Activated T-helper 1 cell treated with anti-CD3 and anti-CD28 coated beads, Interleukin-12 subunit alpha, Interleukin-12 subunit beta, Interleukin-2, Interleukin-4 antibody, amounts not matched to agents 30 ng/mL and 10 ng/mL and 1 ng/mL, durations not matched to agents 14 hours and 24 hours and 36 hours (primary cell): Measurements from ENCODE around the gene HSPB1. TPM values are rescaled to one million over a fixed set of nuclear protein-coding genes. Genes with fewer than 3 reads are reported as not detected.
"Not testable (repeated sequence)": the region's sequence is repeated elsewhere in the genome, so short reads cannot be mapped to it uniquely, and the experiment has no call there.

Experiments
- DNase-seq: peaks from one replicate; pipeline ENCODE4 v3.0.0; 2021; ENCODE audit warnings: low spot score
- H3K27ac Mint-ChIP-seq: one replicate; pipeline ENCODE4 v1.8.0; 2021; ENCODE audit warnings: mild to moderate bottlenecking, mixed read lengths
- H3K27me3 Mint-ChIP-seq: one replicate; pipeline ENCODE4 v1.8.0; 2022; ENCODE audit warnings: mild to moderate bottlenecking, moderate library complexity, mixed read lengths; ENCODE audit not compliant: insufficient read depth
- H3K36me3 Mint-ChIP-seq: one replicate; pipeline ENCODE4 v1.8.0; 2021; ENCODE audit warnings: low read depth, mixed read lengths
- H3K4me1 Mint-ChIP-seq: one replicate; pipeline ENCODE4 v1.8.0; 2021; ENCODE audit warnings: low read depth, mixed read lengths
- H3K4me3 Mint-ChIP-seq: one replicate; pipeline ENCODE4 v1.8.0; 2021; ENCODE audit warnings: mild to moderate bottlenecking, moderate library complexity, mixed read lengths
- H3K9me3 Mint-ChIP-seq: one replicate; pipeline ENCODE4 v1.8.0; 2021; ENCODE audit warnings: mixed read lengths
- intact Hi-C: fragments of 100-400 bp; cut with micrococcal nuclease; formaldehyde crosslinking; loops from one replicate; pipeline ENCODE4 v1.15.1; 2024
- total RNA-seq: library from RNA; stranded (reverse); gene quantifications from 2 replicates; pipeline ENCODE4 v1.2.3, GENCODE V29; 2022

HSPB1 gene
- total RNA-seq, 1 donor from 2014 or later: 78.4 TPM

DNA sequence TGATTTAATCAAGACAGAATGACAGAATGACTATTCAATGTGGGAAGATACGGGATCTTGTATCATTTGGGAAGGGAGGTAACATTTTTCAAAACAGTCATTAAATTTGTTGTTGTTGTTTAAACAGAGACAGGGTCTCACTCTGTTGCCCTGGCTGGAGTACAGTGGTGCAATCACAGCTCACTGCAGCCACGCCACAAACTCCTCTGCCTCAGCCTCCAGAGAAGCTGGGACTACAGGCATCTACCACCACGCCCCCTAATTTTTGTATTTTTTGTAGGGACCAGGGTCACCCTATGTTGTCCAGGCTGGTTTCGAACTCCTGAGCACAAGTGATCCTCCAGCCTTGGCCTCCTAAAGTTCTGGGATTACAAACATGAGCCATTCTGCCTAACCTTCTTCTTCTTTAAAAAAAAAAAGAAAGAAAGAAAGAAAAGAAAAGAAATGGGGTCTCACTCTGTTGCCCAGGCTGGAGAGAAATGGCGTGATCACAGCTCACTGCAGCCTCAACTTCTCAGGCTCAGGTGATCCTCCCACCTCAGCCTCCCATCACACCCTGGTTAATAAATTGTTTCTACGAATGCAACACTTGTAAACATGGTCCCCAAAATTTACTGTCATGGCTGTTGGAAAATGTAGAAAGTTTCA, 32.0 kb downstream of the HSPB1 start:
- peaks cover 34% of the 10 kb centered on the region for H3K4me1 Mint-ChIP-seq
- H3K27me3 Mint-ChIP-seq: no peaks in the 10 kb centered on the region
- intact Hi-C loops: no loop called here
- no peak overlapping the region for H3K27ac Mint-ChIP-seq
- peaks cover 21% of the 10 kb centered on the region for H3K36me3 Mint-ChIP-seq
- H3K9me3 Mint-ChIP-seq: no peaks in the 10 kb centered on the region
- DNase-seq: no peak
- no peak overlapping the region for H3K4me3 Mint-ChIP-seq

DNA sequence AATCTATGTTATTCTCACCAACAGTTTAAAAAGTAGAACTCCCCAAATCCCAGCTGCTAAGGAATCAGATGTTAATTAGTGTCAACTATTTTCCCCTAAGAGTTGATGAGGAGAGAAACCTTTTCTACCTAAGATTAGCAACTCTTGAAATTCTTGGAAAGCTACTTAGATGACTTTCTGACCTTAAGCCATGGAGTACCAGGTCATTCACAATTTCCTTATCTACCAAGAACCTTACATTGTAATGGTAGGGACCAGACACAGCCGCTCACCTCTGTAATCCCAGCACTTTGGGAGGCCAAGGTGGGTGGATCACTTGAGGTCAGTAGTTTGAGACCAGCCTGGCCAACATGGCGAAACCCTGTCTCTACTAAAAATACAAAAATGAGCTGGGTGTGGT, 32.9 kb downstream of the HSPB1 start:
- intact Hi-C loops, H3K27ac Mint-ChIP-seq, H3K4me3 Mint-ChIP-seq, DNase-seq, H3K27me3 Mint-ChIP-seq, H3K9me3 Mint-ChIP-seq: not testable (repeated sequence)
- Mint-ChIP-seq H3K4me1 (peaks cover 32% of the 10 kb centered on the region), H3K36me3 (peaks cover 21% of the 10 kb centered on the region)

DNA sequence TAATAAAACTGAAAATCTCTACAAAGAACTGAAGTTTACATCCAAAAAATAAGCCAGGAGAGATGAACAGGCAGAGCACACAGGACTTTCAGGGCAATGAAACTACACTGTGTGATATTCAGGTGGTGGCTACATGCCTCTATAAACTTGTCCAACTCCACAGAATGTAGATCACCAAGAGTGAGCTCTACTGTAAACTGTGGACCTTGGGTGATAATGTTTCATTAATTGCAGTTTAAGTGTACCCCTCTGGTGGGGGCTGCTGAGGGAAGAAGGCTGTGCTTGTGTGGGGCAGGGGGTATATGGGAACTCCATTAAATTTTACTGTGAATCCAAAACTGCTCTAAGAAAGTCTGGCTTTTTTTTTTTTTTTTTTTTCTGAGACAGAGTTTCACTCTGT, 33.6 kb downstream of the HSPB1 start:
- peaks cover 36% of the 10 kb centered on the region for H3K4me1 Mint-ChIP-seq
- no peak for DNase-seq
- H3K27ac Mint-ChIP-seq: no peak overlapping the region
- peaks cover 24% of the 10 kb centered on the region for H3K36me3 Mint-ChIP-seq
- intact Hi-C loops: no loop called here
- no peaks in the 10 kb centered on the region for H3K9me3 Mint-ChIP-seq
- H3K4me3 Mint-ChIP-seq: no peak overlapping the region
- no peaks in the 10 kb centered on the region for H3K27me3 Mint-ChIP-seq

DNA sequence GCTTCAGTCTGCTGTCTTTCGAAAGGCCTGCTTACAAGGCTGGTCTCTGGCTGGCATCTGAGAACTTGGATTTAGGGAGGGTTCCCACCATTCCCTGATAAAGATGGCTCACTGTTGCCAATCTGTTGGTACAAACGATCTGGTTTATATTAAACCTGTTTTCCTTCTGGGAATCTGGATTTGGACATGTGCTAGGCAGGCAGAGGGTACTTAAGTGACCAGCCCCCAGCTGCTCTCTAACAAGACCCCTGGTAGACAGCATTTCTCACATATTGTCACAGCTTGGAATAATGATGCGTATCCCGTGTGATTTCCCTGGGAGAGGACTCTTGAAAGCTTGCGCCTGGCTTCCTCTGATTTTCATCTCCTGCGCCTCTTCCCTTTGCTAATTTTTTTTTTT, 34.7 kb downstream of the HSPB1 start:
- H3K4me1 Mint-ChIP-seq: peaks cover 46% of the 10 kb centered on the region
- peaks cover 24% of the 10 kb centered on the region for H3K36me3 Mint-ChIP-seq
- no peaks in the 10 kb centered on the region for H3K9me3 Mint-ChIP-seq
- no peak overlapping the region for H3K27ac Mint-ChIP-seq
- intact Hi-C loops: no loop called here
- H3K4me3 Mint-ChIP-seq: no peak overlapping the region
- no peak for DNase-seq
- H3K27me3 Mint-ChIP-seq: no peaks in the 10 kb centered on the region

DNA sequence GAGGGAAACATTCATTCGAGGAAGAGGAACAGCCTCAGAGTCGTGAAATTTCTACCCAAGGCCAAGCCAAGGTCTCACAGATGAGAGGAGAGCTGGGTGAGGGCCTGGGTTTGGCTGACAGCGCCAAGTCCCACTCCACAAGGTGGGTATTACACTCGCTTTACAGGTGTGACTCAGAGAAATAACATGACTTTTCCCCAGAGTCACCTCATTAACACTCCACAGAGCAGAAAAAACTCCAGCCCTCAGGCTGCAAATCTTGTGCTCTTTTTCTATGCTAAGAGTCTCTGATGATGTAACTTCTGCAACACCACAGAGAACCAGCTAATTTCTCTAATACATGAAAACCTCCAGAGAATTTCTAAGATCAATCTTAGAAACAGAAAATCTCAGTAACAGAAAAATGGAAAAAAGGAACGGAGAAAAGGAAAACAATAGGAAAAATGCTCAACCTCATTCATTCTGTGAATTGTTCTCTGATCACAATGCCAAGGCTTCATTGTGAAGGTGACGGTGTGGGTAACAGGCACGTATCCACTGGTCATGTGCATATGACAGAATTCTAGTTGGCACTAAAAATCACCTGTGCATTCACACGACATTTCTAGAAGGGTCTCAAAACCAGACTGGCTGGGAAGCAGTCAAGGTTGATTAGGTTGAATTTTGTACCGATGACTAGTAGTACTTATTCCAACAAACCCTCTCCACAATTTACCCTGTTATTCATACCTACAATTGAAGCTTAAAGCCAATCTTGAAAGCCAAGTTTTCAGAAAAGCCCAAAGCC, 36.0 kb downstream of the HSPB1 start:
- intact Hi-C loops: no loop called here
- H3K4me1 Mint-ChIP-seq: peaks cover 52% of the 10 kb centered on the region
- no peaks in the 10 kb centered on the region for H3K27me3 Mint-ChIP-seq
- no peak for DNase-seq
- no peak overlapping the region for H3K4me3 Mint-ChIP-seq
- H3K36me3 Mint-ChIP-seq: peaks cover 33% of the 10 kb centered on the region
- H3K27ac Mint-ChIP-seq: no peak overlapping the region
- H3K9me3 Mint-ChIP-seq: no peaks in the 10 kb centered on the region

DNA sequence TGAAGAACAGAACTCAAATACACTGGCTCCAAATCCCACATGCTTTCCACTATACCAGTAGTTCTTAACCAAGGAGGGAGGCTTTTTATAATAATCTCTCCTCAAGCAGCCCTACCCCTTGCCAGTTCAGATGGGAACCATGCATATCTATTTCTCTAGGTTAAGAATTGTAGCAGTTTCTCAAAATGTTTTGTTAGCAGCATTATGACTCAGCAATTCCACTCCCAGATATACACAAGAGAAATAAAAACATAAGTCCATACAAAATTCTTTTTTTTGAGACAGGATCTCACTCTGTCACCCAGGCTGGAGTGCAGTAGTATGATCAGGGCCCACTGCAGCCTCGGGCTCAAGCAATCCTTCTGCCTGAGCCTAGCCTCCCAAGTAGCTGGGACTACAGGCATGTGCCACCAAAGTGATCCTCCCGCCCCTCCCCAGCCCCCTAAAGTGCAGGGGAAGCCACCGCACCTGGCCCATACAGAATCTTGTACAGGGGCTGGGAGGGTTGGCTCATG, 38.2 kb downstream of the HSPB1 start:
- H3K27ac Mint-ChIP-seq: peak overlapping the region; percentile 30
- peaks cover 47% of the 10 kb centered on the region for H3K36me3 Mint-ChIP-seq
- intact Hi-C loops: no loop called here
- peaks cover 58% of the 10 kb centered on the region for H3K4me1 Mint-ChIP-seq
- no peaks in the 10 kb centered on the region for H3K27me3 Mint-ChIP-seq
- H3K4me3 Mint-ChIP-seq: no peak overlapping the region
- H3K9me3 Mint-ChIP-seq: no peaks in the 10 kb centered on the region
- DNase-seq: no peak

- Mint-ChIP-seq H3K27me3 (no peaks in the 10 kb centered on the region), H3K4me1 (peaks cover 69% of the 10 kb centered on the region), H3K9me3 (no peaks in the 10 kb centered on the region), H3K27ac (peak overlapping the region; percentile 41), H3K36me3 (peaks cover 60% of the 10 kb centered on the region), H3K4me3 (no peak overlapping the region)
- no peak for DNase-seq
- intact Hi-C loops: loop anchor here (2.0 kb wide), 1 partner anchor 15 kb away; no protein-coding TSS in a partner anchor
Measured at GRCh38 chr7:76342222-76342621, 39.7 kb downstream of the HSPB1 start.

GRCh38 chr7:76343294-76343930, 40.9 kb downstream of the HSPB1 start:
- Mint-ChIP-seq H3K27me3 (no peaks in the 10 kb centered on the region), H3K36me3 (peaks cover 61% of the 10 kb centered on the region), H3K9me3 (no peaks in the 10 kb centered on the region), H3K4me1 (peaks cover 71% of the 10 kb centered on the region), H3K27ac (peak overlapping the region; percentile 1), H3K4me3 (no peak overlapping the region)
- DNase-seq: no peak
- intact Hi-C loops: loop anchor here (2.0 kb wide), 1 partner anchor 13 kb away; no protein-coding TSS in a partner anchor

DNA sequence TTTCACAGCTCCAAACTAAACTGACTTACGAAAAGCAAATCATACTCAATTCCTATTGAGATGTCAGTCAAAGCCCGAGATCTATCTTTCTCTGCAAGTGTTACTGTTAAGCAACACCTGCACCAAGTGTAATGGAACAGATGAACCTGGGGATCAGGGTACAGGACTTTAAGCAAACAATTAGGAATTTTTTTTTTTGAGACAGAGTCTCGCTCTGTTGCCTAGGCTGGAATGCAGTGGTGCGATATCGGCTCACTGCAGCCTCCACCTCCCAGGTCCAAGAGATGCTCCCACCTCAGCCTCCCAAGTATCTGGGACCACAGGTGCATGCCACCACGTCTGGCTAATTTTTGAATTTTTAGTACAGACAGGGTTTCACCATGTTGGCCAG, 41.5 kb downstream of the HSPB1 start:
- Mint-ChIP-seq H3K4me1 (peaks cover 65% of the 10 kb centered on the region), H3K27me3 (no peaks in the 10 kb centered on the region), H3K36me3 (peaks cover 60% of the 10 kb centered on the region), H3K9me3 (no peaks in the 10 kb centered on the region), H3K27ac (peak overlapping the region; percentile 1), H3K4me3 (no peak overlapping the region)
- no peak for DNase-seq
- intact Hi-C loops: loop anchor here (2.0 kb wide), 1 partner anchor 13 kb away; no protein-coding TSS in a partner anchor

- Mint-ChIP-seq H3K27me3 (no peaks in the 10 kb centered on the region), H3K9me3 (no peaks in the 10 kb centered on the region), H3K36me3 (peaks cover 57% of the 10 kb centered on the region), H3K4me1 (peaks cover 62% of the 10 kb centered on the region), H3K4me3 (peak overlapping the region; percentile 4), H3K27ac (no peak overlapping the region)
- intact Hi-C loops: loop anchor here (2.0 kb wide), 1 partner anchor 27 kb away; no protein-coding TSS in a partner anchor
- DNase-seq: no peak
Measured at GRCh38 chr7:76346097-76346496, 43.6 kb downstream of the HSPB1 start.

DNA sequence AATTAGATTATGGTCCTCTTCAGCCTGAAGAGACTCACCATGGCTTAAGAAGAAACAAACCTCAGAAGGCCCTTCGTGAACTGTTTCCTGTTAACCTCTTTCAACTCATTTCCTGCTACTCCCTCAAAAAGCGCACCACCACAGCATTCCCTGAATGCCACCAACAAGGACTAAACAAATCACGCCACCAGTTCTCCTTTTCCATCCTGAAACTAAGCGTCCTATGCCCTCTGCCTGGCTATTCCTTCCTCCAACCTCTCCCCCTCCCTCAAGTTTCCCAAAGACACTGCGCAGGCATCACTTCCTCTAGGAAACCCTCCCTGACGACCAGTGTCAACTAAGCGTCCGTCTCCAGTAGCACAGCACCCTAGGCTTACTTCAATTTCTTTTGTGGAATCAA, 44.3 kb downstream of the HSPB1 start:
- no peaks in the 10 kb centered on the region for H3K27me3 Mint-ChIP-seq
- no peak for DNase-seq
- H3K4me3 Mint-ChIP-seq: peak overlapping the region; percentile 3
- intact Hi-C loops: loop anchor here (2.0 kb wide), 1 partner anchor 28 kb away; no protein-coding TSS in a partner anchor
- H3K4me1 Mint-ChIP-seq: peaks cover 61% of the 10 kb centered on the region
- H3K36me3 Mint-ChIP-seq: peaks cover 61% of the 10 kb centered on the region
- no peaks in the 10 kb centered on the region for H3K9me3 Mint-ChIP-seq
- H3K27ac Mint-ChIP-seq: peak overlapping the region; percentile 61

GRCh38 chr7:76347710-76348109, 45.2 kb downstream of the HSPB1 start:
- Mint-ChIP-seq H3K4me1 (peaks cover 61% of the 10 kb centered on the region), H3K4me3 (peak overlapping the region; percentile 31), H3K36me3 (peaks cover 55% of the 10 kb centered on the region), H3K27ac (peak overlapping the region; percentile 85), H3K27me3 (no peaks in the 10 kb centered on the region), H3K9me3 (no peaks in the 10 kb centered on the region)
- DNase-seq: no peak
- intact Hi-C loops: loop anchor here (2.0 kb wide), 1 partner anchor 29 kb away; no protein-coding TSS in a partner anchor
